Heart left ventricle (tissue), 16 donors: ENCODE results near the gene ROBO1. TPM values are rescaled to one million over a fixed set of nuclear protein-coding genes. Genes with fewer than 3 reads are reported as not detected.
A peak's percentile ranks its signal among the peaks of the same experiment; 100 is the strongest.
"Not testable (repeated sequence)": the region's sequence is repeated elsewhere in the genome, so short reads cannot be mapped to it uniquely, and the experiment has no call there.

ENCODE experiments used
- ATAC-seq, 4 donors: fragments of 200-7000 bp; cut with Tn5 transposase; one replicate each; pipeline ENCODE4 v1.9.1; 2020 to 2022; ENCODE audit warnings: moderate library complexity in 4 of 4, mild to moderate bottlenecking in 3 of 4, moderate number of reproducible peaks in 1 of 4
- DNase-seq, 5 donors: peaks; one replicate each; pipeline ENCODE4 v3.0.0-alpha.2; 2020
- H3K27ac ChIP-seq, 12 donors: fragments of 200-600 bp; sonication (generic) in 4 of 12; one replicate each; pipeline versions ENCODE4 v1.5.0 to v1.8.0; 2016 to 2022; ENCODE audit warnings: mild to moderate bottlenecking in 2 of 12
- H3K27me3 ChIP-seq, 9 donors: fragments of 200-600 bp; sonication (generic) in 2 of 9; one replicate each; pipeline versions ENCODE4 v1.5.1 to v1.8.0; 2016 to 2022; ENCODE audit warnings: mild to moderate bottlenecking in 3 of 9
- H3K36me3 ChIP-seq, 9 donors: fragments of 200-600 bp; sonication (generic) in 2 of 9; one replicate each; pipeline versions ENCODE4 v1.5.0 to v1.8.0; 2018 to 2022; ENCODE audit warnings: mild to moderate bottlenecking in 2 of 9
- H3K4me1 ChIP-seq, 12 donors: fragments of 200-600 bp; sonication (generic) in 4 of 12; one replicate each; pipeline versions ENCODE4 v1.5.0 to v1.8.0; 2016 to 2022; ENCODE audit warnings: mild to moderate bottlenecking in 3 of 12
- H3K4me3 ChIP-seq, 12 donors: fragments of 200-600 bp; sonication (generic) in 4 of 12; one replicate each; pipeline versions ENCODE4 v1.5.0 to v1.8.0; 2017 to 2022; ENCODE audit warnings: mild to moderate bottlenecking in 9 of 12, moderate library complexity in 4 of 12
- H3K9me3 ChIP-seq, 12 donors: fragments of 200-600 bp; sonication (generic) in 4 of 12; one replicate each; pipeline versions ENCODE4 v1.5.0 to v1.8.0; 2016 to 2022; ENCODE audit warnings: mild to moderate bottlenecking in 1 of 12
- POLR2A ChIP-seq, 2 donors: fragments of 450-650 bp; IDR thresholded peaks; one replicate each; pipeline ENCODE4 v1.6.1; 2017; ENCODE audit warnings: antibody characterized with exemption in 2 of 2, mild to moderate bottlenecking in 2 of 2, moderate library complexity in 2 of 2
- WGBS, 4 donors: extraction: QIAGEN DNeasy Blood & Tissue Kit in 2 of 4; methylation state at CpG; one replicate each; pipeline versions ENCODE4 v1.1.5 to v1.1.7; 2013 to 2018; 5-methylcytosine and 5-hydroxymethylcytosine counted together
- intact Hi-C, 10 donors: fragments of 100-400 bp; cut with DNase I; formaldehyde crosslinking; loops; one replicate each; pipeline versions ENCODE4 v1.11.1 to v1.14.2; 2022
- polyA plus RNA-seq, 2 donors: library from polyadenylated mRNA; stranded (reverse); fragments of 200-250 nt; gene quantifications; one replicate each; pipeline ENCODE4 v1.2.3, GENCODE V29; 2013
- total RNA-seq, 9 donors: library from RNA; depleted of rRNA in 2 of 9; stranded (reverse); fragments of >200 nt in 2 of 9; fragmentation: NEBNext Ultra II Directional in 3 of 9; extraction: Animal tissue kit (Norgen Biotek cat#: 25700) in 3 of 9; gene quantifications; one replicate each; pipeline versions ENCODE4 v1.1.0 to v1.2.4, GENCODE V29; 2016 to 2023
- TF ChIP-seq, protein P1 (sequence below), 12 donors: fragments of 200-600 bp; sonication (generic) in 4 of 12; IDR thresholded peaks; one replicate each; pipeline versions ENCODE4 v1.5.0 to v1.8.0; 2018 to 2022; ENCODE audit warnings: antibody characterized with exemption in 12 of 12, mild to moderate bottlenecking in 5 of 12
- donor health status: ischemic (EF 13 %, LVEDD 7.1; RV severe dilation, severe dysfunction).
- donor health status: healthy with polysubstance abuse.
- donor health status: DM: no; HTN: yes; CAD: no.
- donor health status: DM: no; HTN: no; CAD: no.
- donor health status: ischemic (EF 25% LVEDD 6.9; RV normal size, moderate dysfunction).
- donor health status: ischemic (EF 25% LVEDD 5.7; RV mildly dilated, moderate dysfunction).
- donor health status: healthy.
- donor health status: DM: yes; HTN: yes; CAD: no.
- donor health status: ischemic (EF 35%, LVEDD 5.7; RV mildly dilated, moderate dysfunction).
- donor health status: nonischemic (EF 11% LVEDD 7.7; RV severe dilation, severe dysfunction).
- donor health status: DM: yes; HTN: yes; CAD: no.
- donor health status: PGD.
- donor health status: ischemic (EF 29% LVEDD 5.4; RV normal size, mild dysfunction).
- donor health status: nonischemic (EF 23%, LVEDD 6.1; RV moderate dilation, normal function).

Gene ROBO1
- total and polyA plus RNA-seq, 11 donors: 1.4 to 14.8 (median 5.7) TPM

DNA sequence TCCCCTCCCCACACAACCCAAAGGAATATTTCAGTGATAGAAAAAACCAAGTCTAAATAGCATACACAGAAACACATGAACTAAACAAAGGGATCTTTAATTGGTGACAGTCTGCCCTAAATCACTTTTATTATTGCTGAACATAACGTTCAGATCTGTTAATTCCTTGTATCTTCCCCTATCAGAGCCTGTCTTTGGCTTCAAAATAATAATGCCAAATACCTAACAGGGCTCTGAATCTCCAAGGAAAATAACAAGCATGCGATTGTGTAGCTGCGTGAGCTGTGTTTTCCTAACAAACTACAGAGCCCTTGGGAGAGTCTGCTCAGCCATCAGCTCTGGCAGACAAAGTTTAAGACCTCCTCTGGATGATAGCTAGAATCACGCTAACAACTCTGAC lies 1010.1 kb downstream of the ROBO1 start:
- WGBS, 4 donors: 49 to 65% (median 61%) methylated on average over 4 of the region's 4 CpGs
- no peak for TF ChIP-seq POLR2A (IDR thresholded peaks at IDR 0.05)
- Histone ChIP-seq H3K27me3 (no peaks in the 10 kb centered on the region), H3K27ac (no peak overlapping the region), H3K36me3 (no peaks in the 10 kb centered on the region), H3K4me3 (no peak overlapping the region), H3K4me1 (peaks cover 0 to 4% (median 0%) of the 10 kb centered on the region in 12 donors), H3K9me3 (no peaks in the 10 kb centered on the region)
- DNase-seq: no peak
- peak in 1 of 4 donors; percentile 53 for ATAC-seq
- intact Hi-C loops: no loop called here

DNA sequence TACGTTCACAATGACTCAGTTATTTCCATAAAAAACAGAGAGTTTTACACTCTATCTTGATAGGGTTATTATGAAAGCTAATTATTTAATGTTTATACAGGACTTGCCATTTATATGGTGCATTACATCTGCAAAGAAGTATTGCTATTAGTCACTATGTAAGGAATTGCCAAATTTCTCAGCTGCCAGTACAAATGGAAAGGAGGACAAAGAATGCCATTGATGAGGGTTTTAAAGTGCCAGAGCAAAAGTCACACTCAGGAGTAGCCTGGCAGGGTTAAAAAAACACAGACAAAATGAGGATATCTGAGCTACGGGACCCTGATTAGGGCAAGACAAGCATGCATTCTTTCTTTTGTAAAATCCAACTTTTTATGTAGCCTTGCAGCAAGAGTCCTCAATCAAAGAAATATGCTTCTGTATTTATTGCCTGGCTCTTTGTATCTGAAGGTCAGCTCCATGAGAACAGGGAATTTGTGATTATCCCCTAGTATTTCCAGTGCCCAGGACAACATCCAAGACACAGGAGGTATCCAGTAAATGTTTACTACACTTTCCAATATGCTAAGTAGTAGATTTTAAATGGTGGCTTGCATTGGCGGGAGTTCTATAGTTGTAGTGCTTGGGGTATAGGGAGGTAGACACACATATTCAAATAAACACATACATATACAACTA lies 1013.6 kb downstream of the ROBO1 start:
- H3K4me3 ChIP-seq: no peak overlapping the region
- peaks cover 0 to 4% (median 0%) of the 10 kb centered on the region in 12 donors for H3K4me1 ChIP-seq
- 82 to 87% (median 83%) methylated on average over 3 of the region's 3 CpGs for WGBS, 4 donors
- H3K27ac ChIP-seq: no peak overlapping the region
- intact Hi-C loops: no loop called here
- no peaks in the 10 kb centered on the region for H3K36me3 ChIP-seq
- DNase-seq (no peak), ATAC-seq (peak in 2 of 4 donors; percentile 15 to 75)
- H3K27me3 ChIP-seq: no peaks in the 10 kb centered on the region
- TF ChIP-seq, protein P1, sequence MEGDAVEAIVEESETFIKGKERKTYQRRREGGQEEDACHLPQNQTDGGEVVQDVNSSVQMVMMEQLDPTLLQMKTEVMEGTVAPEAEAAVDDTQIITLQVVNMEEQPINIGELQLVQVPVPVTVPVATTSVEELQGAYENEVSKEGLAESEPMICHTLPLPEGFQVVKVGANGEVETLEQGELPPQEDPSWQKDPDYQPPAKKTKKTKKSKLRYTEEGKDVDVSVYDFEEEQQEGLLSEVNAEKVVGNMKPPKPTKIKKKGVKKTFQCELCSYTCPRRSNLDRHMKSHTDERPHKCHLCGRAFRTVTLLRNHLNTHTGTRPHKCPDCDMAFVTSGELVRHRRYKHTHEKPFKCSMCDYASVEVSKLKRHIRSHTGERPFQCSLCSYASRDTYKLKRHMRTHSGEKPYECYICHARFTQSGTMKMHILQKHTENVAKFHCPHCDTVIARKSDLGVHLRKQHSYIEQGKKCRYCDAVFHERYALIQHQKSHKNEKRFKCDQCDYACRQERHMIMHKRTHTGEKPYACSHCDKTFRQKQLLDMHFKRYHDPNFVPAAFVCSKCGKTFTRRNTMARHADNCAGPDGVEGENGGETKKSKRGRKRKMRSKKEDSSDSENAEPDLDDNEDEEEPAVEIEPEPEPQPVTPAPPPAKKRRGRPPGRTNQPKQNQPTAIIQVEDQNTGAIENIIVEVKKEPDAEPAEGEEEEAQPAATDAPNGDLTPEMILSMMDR (IDR thresholded peaks at IDR 0.05): no peak
- no peak for TF ChIP-seq POLR2A (IDR thresholded peaks at IDR 0.05)
- no peaks in the 10 kb centered on the region for H3K9me3 ChIP-seq

DNA sequence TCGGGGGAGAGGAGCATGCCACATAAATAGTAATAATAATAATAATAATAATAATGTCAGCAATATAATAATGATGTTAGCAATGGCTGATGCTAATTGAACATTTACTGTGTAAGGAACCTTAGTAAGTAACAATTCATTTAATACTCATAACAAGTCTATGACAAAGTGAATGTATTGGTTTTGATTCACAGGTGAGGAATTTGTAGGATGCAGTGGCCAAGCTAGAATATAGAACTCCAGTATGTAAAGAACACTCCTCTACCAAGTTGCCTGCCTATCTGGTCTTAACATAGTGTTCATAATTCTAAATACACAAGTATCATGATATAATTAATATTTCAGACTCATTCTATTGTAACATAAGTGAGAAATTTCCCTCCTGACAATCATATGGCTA lies 1016.5 kb downstream of the ROBO1 start:
- Histone ChIP-seq H3K27ac (no peak overlapping the region), H3K4me1 (peaks cover 0 to 4% (median 0%) of the 10 kb centered on the region in 12 donors), H3K36me3 (no peaks in the 10 kb centered on the region), H3K4me3 (no peak overlapping the region), H3K9me3 (no peaks in the 10 kb centered on the region), H3K27me3 (no peaks in the 10 kb centered on the region)
- DNase-seq (no peak), ATAC-seq (no peak)
- intact Hi-C loops: no loop called here
- 84 to 93% (median 88%) methylated on average over 1 of the region's 1 CpG for whole genome bisulfite sequencing, 4 donors
- TF ChIP-seq, protein P1 (IDR thresholded peaks at IDR 0.05): no peak
- TF ChIP-seq POLR2A (IDR thresholded peaks at IDR 0.05): no peak

DNA sequence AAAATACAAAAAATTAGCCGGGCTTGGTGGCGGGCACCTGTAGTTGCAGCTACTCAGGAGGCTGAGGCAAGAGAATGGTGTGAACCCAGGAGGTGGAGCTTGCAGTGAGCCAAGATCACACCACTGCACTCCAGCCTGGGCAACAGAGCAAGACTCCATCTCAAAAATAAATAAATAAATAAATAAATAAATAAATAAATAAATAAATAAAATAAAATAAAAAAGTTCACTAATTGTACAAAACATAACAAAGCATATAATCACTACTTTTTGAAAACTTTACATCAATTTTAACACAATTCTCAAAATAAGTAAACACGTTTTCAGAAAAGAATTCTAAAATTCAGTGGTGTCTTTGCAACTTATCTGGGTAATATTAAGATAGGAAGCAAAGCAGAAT lies 1017.5 kb downstream of the ROBO1 start:
- H3K4me3 ChIP-seq, ATAC-seq, H3K4me1 ChIP-seq, H3K27ac ChIP-seq, intact Hi-C loops, H3K27me3 ChIP-seq, H3K36me3 ChIP-seq, DNase-seq, H3K9me3 ChIP-seq: not testable (repeated sequence)
- 79 to 99% (median 98%) methylated on average over 3 of the region's 3 CpGs for whole genome bisulfite sequencing, 4 donors

DNA sequence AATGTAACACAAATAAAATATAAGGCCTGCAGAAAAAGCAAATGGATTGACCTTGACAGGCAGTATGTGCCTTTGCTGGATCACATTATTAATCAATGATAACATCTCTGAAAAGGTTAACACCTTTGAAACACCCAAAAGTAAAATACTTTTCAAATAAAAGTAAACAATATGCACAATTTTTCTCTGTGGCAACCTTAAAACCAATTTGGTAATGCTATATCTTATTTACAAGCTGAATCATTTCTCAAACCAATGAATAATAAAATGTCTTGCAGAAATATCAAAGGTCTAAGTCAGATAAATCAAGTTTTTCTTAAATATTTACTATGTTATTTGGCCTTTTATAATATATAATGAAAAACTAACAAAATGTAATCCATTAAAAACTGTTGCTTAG lies 1018.7 kb downstream of the ROBO1 start:
- Histone ChIP-seq H3K27me3 (no peaks in the 10 kb centered on the region), H3K9me3 (peaks cover 0 to 4% (median 0%) of the 10 kb centered on the region in 12 donors), H3K4me1 (peaks cover 0 to 4% (median 0%) of the 10 kb centered on the region in 12 donors), H3K36me3 (no peaks in the 10 kb centered on the region), H3K27ac (no peak overlapping the region), H3K4me3 (no peak overlapping the region)
- intact Hi-C loops: no loop called here
- TF ChIP-seq POLR2A (IDR thresholded peaks at IDR 0.05): no peak
- TF ChIP-seq, protein P1 (IDR thresholded peaks at IDR 0.05): no peak
- DNase-seq (no peak), ATAC-seq (no peak)
